Activated CD4-positive, alpha-beta T cell treated with anti-CD3 and anti-CD28 coated beads, Interleukin-2, amount 50 U/mL, for 48 hours (primary cell): ENCODE results near the gene CSTF1.
A peak's percentile ranks its signal among the peaks of the same experiment; 100 is the strongest.

Source experiments
- DNase-seq, 2 experiments: peaks; one replicate each; pipeline ENCODE4 v3.0.0-alpha.2; 2020

CSTF1 gene

GRCh38 chr20:56392132-56392880, at the start of gene CSTF1, which contains the start of gene AURKA:
TSS of gene CSTF1 (plus strand) at chr20:56392645. CDS start at chr20:56395553, 2,908 bp downstream.
TSS of gene AURKA (minus strand) at chr20:56392215. CDS start at chr20:56388197, 4,018 bp downstream.
- DNase-seq: peak; percentile 99 to 100

DNA sequence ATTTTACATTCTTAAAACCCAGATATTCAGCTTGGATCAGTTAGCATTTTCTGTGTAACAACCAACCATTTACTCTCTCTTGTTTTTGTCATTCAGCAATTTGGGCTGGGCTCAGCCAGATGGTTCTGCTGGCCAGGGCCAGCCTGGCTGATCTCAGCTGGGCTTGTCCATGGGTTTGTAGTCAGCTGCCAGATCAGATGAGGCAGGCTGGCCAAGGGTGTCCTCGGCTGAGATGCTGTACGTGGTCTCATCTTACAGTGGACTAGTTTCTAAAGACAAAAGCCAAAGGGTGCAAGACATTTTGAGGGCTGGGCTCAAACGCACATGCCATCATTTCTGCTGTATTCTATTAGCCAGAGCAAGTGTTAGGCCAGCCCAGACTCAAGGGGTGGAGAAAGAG, 49.7 kb upstream of the CSTF1 start:
- DNase-seq: no peak

DNA sequence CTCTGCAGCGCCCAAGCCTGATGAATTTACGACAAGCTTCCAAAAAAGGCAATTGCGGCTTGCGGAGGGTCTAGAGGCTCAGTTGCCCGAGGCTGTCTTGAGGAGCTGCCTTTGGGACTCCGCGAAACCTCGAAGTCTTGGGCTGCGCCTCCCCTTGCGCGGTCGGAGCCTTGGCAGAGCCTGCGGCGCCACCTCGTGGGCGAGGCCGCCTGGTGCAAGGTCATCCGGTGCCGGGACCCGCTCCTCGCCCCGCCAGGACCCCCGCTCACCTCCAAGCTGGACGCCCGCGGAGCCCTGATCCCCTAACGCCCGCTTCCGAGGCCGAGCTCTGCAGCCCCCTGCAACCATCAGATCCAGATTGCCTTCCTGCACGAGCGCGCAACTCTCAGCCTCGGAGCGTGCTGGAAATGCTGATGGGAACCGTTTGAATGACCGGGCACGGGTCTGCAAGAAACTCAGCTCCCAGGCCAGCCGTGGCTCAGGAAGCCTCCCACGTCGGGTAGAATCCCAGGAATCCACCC, 48.5 kb upstream of the CSTF1 start:
- peak; percentile 41 to 59 for DNase-seq

GRCh38 chr20:56345911-56346310, 46.5 kb upstream of the CSTF1 start:
- DNase-seq: no peak

DNA sequence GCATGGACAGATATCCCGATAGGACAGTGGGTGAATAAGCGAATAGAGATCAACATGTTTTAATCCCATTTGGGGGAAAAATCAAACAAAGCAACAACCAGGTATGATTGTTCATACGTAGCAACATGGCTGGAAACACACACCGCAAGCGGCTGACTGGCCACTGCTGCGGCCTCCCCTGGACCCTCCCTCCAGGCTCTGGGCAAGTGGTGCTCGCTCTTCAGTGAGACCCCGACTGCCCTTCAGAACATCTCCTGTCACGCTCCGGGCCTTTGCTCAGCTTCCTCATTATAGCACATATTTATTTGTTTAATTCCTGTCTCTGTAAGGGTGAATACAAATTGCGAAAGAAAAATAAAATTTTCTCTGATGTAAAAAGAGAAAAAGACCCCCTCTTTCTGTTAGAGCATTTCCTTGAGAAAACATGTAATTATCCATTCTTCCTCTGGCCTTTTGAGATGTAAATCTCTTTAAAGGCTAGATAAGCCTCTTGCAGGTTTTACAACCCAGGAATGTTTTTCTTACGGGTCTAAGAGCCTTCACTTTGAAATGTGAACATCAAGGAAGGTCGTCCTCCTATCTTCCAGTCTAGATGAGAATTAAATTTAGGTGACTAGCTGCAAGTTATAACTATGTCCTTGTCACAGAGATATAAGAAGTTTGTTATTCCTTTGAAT, 44.7 kb upstream of the CSTF1 start:
- no peak for DNase-seq

DNA sequence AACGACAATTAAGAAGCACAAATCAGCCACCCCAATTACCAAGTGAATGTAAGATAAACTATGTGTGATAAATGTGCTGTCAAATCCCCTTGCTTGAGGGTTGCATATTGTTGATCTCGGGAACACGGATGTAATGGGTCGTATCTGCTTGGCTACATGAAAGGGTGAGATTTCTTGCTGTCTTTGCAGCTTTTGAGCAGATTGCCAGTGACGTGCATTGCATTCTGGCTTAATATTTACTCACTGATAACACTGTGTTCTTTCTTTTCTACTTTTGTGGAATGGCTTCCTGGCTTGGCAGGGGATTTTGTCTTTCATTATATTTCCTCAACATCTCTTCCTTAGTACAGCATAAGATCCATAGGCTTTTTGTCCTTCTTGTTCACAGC, 44.1 kb upstream of the CSTF1 start:
- no peak for DNase-seq

DNA sequence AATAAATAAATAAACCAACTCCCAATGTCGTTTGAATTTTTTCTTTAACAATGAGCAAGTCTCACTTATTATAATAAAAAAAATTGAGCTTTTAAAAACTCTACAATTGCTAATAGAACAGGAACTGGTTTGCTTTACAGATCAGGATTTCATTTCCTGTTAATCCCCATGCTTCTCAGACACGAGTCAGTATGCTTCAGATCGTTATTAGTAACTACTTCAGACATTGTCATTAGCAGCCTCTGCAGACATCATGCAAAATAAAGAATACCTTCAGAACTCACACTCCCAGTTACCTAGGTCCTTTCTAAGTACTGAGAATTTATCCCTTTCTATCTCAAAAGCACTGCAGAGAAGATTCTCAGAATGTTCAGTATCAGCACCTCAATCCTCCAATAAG, 43.7 kb upstream of the CSTF1 start:
- no peak for DNase-seq

- no peak for DNase-seq
Measured at GRCh38 chr20:56350842-56351241, 41.6 kb upstream of the CSTF1 start.

DNA sequence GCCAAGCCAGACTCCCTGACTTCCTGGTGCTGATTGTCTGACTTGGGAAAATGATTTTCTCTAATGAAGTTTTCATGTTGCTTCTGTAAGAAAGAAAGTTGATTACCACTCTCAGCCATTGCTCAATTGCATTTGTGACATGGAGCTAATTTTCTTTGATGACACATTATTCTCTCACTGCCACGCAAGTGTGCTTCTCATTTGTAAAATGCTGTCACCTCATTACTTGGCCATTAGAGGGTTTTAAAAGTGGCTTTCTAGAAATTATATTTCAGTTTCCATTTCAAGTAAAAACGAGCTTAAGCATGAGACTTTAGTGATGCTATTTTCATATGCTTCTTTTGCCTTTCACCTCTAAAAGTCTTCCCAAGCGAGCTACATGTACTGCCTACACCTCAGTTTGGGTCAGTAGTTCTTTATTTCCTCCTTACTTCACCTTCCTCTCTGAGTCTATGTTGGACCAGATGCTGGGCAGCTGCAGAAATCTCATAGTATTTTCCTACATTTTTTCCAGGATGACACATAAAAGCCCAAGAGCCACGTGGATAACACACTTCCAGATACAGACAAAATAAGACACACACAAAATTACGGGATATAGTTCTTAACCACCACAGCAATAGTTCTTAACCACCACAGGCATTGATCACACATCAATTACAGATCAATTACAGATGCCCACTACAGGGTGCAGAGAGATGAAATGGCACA, 39.9 kb upstream of the CSTF1 start:
- DNase-seq: no peak

DNA sequence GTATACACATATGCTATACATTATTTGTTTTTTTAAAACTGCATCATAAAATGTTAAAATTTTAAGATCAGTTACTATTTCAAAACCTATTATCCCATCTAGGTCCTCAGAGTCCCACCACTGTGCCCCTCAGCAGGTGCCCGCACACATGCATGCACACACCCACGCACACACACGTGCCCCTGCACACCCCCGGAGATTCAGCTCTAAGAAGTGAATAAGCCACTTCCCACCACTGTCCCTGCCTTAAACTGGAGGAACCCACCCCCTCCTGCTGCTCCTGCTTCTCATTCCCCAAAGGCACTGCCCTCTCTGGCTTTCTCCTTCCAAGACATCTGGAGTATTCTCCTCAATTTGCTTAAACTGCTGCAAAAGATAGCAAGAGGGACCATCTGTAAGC, 39.1 kb upstream of the CSTF1 start:
- DNase-seq: no peak

DNA sequence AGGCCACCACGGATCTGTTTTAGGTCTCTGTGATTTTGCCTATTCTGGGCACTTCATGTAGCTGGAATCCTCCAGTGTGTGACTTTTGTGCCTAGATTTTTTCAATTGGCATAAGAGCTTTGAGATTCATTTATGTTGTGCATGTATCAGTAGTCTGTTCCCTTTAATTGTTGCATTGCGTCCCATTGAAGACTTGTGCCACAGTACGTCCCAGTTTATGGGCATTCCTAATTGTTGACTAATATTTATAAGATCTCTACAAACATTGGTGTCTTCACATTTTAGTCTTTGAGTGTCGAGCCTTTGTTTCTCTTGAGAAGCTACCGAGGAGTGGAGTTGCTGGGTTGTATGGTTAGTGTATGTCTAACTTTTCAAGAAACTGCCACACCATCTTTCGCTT, 34.4 kb upstream of the CSTF1 start:
- DNase-seq: no peak

DNA sequence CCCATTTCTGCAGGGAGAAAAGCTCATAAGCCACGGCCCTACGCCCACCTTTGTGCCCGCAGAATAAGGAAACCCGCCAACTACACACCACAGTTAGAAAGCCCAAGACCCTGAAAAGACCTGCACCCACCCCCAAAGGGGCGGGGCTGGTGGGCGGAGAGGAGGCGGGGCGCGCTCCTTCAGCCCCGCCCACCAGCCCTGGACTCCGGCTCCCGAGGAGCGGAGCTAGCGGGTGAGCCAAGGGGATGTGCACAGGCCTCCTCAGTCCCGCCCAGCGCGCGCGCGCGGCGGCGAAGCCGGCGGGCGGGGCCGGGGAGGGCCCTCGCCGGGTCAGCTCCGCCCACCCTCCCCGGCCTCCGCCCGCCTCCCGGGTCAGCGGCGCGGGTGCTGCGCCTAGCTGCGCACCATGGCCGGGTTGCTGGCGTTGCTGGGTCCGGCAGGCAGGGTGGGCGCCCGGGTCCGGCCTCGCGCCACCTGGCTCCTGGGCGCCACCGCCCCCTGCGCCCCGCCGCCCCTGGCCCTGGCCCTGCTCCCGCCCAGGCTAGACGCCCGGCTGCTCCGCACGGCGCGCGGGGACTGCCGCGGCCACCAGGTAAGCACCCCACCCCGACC, 33.7 kb upstream of the CSTF1 start, which contains the start of gene FAM210B:
Gene FAM210B (plus strand): TSS at position 375 of the 612 bp plus-strand sequence. CDS start 32 bp downstream, at position 407.
- DNase-seq: peak; percentile 79 to 83

DNA sequence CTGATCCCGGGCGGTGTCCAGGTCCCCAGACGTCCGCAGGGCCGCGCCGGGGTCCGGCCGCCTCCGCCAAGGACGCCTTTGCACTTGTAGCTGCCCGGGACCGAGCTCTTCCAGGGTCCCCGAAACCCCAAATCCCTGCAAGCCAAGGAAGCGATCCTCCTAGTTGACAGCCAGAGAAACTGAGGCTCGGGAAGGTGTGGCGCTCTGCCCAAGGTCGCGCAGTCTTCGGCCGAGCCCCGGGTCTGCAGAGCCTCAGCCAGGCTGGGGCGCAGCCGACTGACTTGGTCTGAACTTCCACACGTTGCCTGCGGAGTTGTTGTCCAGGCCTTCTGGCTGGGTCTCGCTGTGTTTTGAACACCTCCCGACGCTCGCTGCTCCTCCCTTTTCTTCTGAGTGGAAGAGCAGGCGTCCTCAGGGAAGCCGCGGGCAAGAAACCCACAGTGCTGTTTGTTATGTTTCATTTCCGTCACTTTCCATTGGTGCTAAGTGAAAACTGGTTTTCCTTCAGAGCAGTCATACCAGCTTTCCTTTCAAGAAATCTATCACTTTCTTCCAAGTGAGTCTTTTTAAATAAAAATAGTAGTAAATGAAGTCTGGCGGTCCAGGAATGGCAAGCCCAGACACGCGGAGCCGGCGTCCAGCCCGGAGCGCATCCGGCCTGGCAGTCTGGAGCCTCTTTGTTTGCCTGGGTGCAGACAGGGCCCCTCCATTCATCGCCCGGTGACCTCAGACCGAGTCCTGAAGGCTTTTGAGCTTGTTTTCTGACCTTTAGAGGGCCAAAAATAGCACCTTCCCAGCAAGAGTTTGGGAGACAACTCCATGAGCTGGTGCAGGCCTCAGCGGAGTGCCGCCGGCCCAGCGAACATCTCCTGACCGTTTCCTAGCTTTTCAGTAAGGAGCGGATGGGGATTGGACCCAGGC, 33.0 kb upstream of the CSTF1 start:
- DNase-seq: peak; percentile 20 to 40

GRCh38 chr20:56360133-56360907, 32.1 kb upstream of the CSTF1 start:
- no peak for DNase-seq

- no peak for DNase-seq
Measured at GRCh38 chr20:56360908-56361205, 31.6 kb upstream of the CSTF1 start.

DNA sequence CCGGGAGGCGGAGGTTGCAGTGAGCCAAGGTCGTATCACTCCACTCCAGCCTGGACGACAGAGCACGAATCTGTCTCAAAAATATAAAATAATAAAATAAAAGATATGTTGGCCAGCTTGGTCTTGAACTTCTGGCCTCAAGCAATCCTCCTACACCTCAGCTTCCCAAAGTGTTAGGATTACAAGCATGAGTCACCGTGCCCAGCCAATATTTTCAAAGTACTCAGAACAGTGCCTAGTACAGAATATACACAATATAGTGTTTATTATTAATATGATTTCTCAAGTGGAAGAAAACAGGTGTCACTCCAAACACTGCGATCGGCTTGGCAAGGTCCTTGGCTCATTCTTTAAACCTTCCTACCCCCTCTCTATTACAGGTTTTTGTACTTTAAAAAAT, 30.5 kb upstream of the CSTF1 start:
- DNase-seq: no peak

GRCh38 chr20:56362833-56363413, 29.5 kb upstream of the CSTF1 start:
- no peak for DNase-seq

DNA sequence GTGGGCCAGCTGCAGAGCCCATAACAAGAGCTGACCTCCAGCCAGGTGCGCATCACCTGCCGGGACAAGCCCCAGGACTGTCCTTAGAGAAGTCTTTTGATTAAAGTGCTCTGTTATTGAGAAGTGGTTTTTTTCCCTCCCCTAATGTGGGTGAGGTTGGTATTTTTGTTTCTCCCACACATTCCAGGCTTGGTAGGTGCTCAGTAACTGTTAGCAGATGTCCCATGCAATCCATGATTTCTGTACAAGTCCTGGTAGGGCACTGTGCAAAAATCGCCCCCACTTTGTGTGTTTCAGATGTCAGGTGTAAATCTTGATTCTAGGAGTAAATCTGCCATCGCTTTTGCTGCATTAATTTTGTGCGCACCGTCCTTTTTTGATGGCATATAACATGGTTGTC, 29.0 kb upstream of the CSTF1 start:
- DNase-seq: no peak

DNA sequence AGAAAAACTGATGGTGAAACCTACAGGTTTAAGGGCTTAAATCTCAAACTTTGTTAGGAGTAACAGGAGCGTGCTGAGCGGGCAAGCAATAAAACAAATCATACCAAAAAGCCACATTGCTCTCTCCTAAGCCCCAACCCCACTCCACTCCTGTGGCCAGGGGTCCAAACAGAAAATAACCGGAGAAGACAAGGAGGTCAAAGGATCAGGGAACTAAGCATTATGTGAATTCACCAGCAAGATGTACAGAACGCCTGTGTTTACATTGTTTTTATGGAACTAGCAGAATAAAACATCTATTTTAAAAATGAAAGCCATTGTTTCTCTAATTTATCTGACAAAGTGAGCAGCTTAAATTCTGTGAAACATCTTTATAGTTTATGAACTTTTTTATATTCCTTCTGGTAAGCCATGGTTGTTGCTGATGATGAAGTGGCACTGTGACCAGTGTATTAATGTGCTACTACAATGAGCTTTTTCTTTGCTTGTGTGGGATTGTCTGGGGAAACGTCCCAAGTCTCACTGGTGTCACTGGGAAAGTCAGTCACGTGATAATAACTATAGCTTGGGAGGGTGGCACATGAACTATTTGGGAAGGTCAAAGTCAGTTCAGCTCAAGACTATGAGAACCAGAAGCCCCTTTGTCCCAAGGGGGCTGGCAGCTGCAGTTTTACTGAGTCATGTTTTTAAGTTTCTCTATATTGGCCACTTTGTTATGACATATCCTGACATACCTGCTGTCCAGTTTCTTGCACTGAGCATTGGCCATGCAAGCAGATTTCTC, 23.9 kb upstream of the CSTF1 start:
- DNase-seq: no peak

GRCh38 chr20:56369179-56369578, 23.3 kb upstream of the CSTF1 start:
- DNase-seq: no peak
